ENCODE data around the gene CLEC20A. TPM values are rescaled to one million over a fixed set of nuclear protein-coding genes. Genes with fewer than 3 reads are reported as not detected.

The CLEC20A gene
- total and polyA plus RNA-seq, 9 donors, result 0.04 to 0.16 TPM; not detected in 7

DNA sequence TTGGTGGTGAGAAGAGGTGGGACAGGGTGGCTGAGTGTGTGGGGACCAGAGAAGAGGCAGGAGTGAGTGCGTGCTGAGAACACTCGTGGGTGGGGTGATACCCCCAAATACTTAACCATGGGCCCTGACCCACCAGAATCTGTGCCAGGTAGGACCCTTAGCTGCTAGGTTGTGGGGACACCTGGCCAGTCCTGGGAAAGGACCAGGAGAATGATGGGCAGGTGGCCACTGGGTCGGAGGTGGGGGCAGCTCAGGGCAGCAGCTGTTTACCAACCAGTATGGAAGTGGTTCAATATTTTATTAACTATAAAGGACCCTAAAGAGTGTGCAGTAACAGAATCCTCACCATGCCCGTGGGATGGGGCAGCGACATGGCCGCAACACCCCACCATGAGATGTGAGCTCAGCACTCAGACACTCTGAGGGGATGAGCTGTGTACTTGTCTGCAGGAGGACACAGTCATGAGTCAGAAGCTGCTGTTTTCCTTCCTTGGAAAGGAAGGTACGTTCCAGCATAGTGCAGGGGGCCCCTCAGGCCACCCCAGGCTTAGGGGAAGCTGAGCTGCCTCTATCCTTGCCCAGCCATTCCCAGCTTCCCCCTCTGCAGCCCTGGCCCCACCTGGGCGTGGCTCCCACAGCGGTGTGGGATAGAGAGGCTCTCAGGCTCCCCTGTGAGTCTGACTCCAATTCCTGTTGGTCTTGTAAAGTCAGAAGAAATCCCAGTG is 41.6 kb upstream of the CLEC20A start:
- peaks cover 44% of the 10 kb centered on the region for H3K4me1 ChIP-seq (ENCODE audit: control insufficient read depth, insufficient read depth, low read length)
- WGBS (ENCODE audit: insufficient coverage), result no CpG with 5 or more reads among the region's 9 CpGs
- H3K27ac ChIP-seq (ENCODE audit: low read length), result peak overlapping the region; percentile 56
- H3K27me3 ChIP-seq (ENCODE audit: control insufficient read depth, insufficient read depth, low read length), result no peaks in the 10 kb centered on the region
- no peaks in the 10 kb centered on the region for H3K9me3 ChIP-seq (replicated peaks; ENCODE audit: control insufficient read depth, low read depth, low read length)
- H3K36me3 ChIP-seq (ENCODE audit: control insufficient read depth, insufficient read depth, low read length), result no peaks in the 10 kb centered on the region
- peak; percentile 43 for DNase-seq
- H3K4me3 ChIP-seq (ENCODE audit: low read length), result no peak overlapping the region

DNA sequence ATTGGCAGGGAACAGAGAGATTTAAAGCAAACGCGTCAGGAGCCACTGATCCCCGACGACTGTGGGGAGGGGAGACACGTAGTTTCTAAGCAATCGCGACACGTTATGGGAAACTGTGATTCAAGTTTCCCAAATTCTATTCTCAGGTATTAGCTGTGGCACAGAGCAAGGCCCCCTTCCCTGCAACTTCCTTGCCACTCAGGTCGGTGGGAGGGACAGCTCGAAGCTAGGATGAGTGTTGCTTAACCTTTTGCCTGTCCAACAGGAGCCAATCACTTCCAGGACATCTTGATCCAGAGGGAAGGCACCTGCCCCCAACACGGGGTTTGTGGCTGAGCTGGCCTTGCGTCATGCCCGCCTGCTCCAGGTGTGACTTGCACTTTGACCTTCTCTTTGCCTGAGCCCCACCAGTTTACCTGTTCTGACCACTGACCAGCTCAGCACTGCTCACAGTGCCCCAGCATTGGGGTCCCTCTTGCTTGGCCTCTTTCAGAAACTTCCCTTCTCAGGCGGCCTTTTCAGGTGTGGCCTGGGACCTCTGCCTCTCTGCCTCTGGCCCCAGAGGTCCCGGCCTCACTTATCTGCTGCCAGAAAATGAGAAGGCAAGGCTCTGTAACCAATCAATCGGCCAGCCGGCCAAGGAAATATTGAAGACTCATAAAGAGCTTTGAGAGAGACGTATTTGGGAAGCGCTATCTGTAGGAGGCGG is 40.8 kb upstream of the CLEC20A start:
- H3K4me3 ChIP-seq (ENCODE audit: low read length), result no peak overlapping the region
- DNase-seq, result no peak
- H3K36me3 ChIP-seq (ENCODE audit: control insufficient read depth, insufficient read depth, low read length), result no peaks in the 10 kb centered on the region
- WGBS (ENCODE audit: insufficient coverage), result 66% methylated on average over 19 of the region's 20 CpGs
- no peaks in the 10 kb centered on the region for H3K27me3 ChIP-seq (ENCODE audit: control insufficient read depth, insufficient read depth, low read length)
- no peaks in the 10 kb centered on the region for H3K9me3 ChIP-seq (replicated peaks; ENCODE audit: control insufficient read depth, low read depth, low read length)
- peak overlapping the region; percentile 60 for H3K27ac ChIP-seq (ENCODE audit: low read length)
- peaks cover 42% of the 10 kb centered on the region for H3K4me1 ChIP-seq (ENCODE audit: control insufficient read depth, insufficient read depth, low read length)

DNA sequence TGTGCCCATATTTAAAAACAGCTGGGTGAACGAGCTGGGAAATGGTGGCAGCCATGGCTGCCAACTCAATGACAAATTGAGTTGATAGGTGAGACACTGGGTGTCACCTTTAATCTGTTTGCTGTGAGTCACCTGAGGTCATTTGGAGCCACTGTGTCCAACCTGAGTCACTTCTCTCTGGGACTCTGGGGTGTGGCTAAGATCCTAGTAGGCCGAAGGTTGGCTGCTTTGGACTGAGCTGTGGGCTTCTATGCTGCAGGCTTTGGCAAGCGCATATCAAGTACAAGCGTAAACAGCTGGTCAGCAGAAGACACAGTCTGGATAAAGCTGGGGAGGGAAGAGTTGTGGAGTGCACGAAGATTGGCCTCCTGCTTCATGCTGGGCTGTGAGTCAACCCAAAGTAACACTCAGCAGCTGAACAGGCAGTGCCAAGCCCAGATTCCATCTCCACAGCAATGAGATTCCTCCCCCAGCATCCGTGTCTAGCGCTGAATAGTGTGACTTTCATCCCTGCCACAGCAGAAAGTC is 40.1 kb upstream of the CLEC20A start:
- no peaks in the 10 kb centered on the region for H3K9me3 ChIP-seq (replicated peaks; ENCODE audit: control insufficient read depth, low read depth, low read length)
- DNase-seq, result peak; percentile 91
- 46% methylated on average over 3 of the region's 7 CpGs for WGBS (ENCODE audit: insufficient coverage)
- no peak overlapping the region for H3K4me3 ChIP-seq (ENCODE audit: low read length)
- peak overlapping the region; percentile 67 for H3K27ac ChIP-seq (ENCODE audit: low read length)
- no peaks in the 10 kb centered on the region for H3K27me3 ChIP-seq (ENCODE audit: control insufficient read depth, insufficient read depth, low read length)
- H3K36me3 ChIP-seq (ENCODE audit: control insufficient read depth, insufficient read depth, low read length), result no peaks in the 10 kb centered on the region
- H3K4me1 ChIP-seq (ENCODE audit: control insufficient read depth, insufficient read depth, low read length), result peaks cover 44% of the 10 kb centered on the region

DNA sequence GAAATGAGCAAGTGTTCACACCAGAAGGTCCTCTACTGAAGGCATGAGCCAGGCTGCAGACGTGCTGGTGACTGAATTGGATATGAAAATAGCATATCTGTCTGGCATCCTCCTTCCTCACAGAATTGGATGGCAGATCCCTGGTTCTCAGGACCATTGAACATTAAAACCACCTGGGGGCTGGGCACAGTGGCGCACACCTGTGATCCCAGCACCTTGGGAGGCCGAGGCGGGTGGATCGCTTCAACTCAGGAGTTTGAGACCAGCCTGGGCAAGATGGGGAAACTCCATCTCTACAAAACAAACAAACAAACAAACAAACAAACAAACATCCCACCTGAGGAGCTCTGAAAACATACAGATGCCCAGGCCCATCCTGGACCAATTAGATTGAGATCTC is 39.6 kb upstream of the CLEC20A start:
- Histone ChIP-seq H3K4me1 (ENCODE audit: control insufficient read depth, insufficient read depth, low read length) (peaks cover 40% of the 10 kb centered on the region), H3K27me3 (ENCODE audit: control insufficient read depth, insufficient read depth, low read length) (no peaks in the 10 kb centered on the region), H3K4me3 (ENCODE audit: low read length) (no peak overlapping the region), H3K9me3 (replicated peaks; ENCODE audit: control insufficient read depth, low read depth, low read length) (no peaks in the 10 kb centered on the region), H3K27ac (ENCODE audit: low read length) (peak overlapping the region; percentile 67), H3K36me3 (ENCODE audit: control insufficient read depth, insufficient read depth, low read length) (no peaks in the 10 kb centered on the region)
- 100% methylated on average over 3 of the region's 5 CpGs for WGBS (ENCODE audit: insufficient coverage)
- no peak for DNase-seq

DNA sequence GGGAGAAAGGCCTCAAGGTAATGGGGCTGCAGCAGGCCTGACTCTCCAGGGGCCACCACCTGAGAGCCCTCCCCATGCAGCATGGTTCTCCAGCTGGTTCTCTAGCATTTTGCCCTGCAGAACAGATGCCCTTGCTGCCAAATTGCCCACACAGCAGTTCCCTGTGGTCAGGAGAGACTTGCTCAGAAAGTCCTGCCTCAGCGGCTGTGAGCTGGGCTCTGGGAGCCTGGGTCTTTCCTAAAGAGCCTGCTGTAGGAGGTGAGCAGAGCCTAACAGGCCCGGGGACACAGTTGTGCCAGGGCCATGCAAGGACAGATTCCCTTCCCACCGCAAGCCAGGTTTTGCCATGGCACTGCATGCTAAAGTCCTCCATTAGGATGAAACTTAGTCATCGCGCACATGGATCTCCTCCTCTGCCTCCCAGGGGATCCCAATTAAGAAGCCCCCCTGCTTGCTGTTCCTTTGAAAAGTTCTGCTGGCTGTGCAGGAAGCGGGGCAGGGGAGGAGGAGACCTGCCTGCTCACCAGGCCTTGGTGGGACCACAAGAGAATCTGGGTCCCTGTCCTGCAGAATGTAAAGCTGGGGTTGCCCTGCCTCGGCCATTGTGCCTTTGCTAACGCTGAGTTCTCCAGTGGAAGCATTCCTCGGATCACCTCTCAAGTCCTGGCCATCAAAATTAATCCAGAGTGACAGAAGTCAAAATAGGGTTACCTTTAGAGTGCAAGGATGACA is 37.5 kb upstream of the CLEC20A start:
- DNase-seq, result no peak
- Histone ChIP-seq H3K27ac (ENCODE audit: low read length) (no peak overlapping the region), H3K4me1 (ENCODE audit: control insufficient read depth, insufficient read depth, low read length) (peaks cover 40% of the 10 kb centered on the region), H3K36me3 (ENCODE audit: control insufficient read depth, insufficient read depth, low read length) (no peaks in the 10 kb centered on the region), H3K4me3 (ENCODE audit: low read length) (no peak overlapping the region), H3K9me3 (replicated peaks; ENCODE audit: control insufficient read depth, low read depth, low read length) (no peaks in the 10 kb centered on the region), H3K27me3 (ENCODE audit: control insufficient read depth, insufficient read depth, low read length) (no peaks in the 10 kb centered on the region)
- 96% methylated on average over 6 of the region's 9 CpGs for WGBS (ENCODE audit: insufficient coverage)

DNA sequence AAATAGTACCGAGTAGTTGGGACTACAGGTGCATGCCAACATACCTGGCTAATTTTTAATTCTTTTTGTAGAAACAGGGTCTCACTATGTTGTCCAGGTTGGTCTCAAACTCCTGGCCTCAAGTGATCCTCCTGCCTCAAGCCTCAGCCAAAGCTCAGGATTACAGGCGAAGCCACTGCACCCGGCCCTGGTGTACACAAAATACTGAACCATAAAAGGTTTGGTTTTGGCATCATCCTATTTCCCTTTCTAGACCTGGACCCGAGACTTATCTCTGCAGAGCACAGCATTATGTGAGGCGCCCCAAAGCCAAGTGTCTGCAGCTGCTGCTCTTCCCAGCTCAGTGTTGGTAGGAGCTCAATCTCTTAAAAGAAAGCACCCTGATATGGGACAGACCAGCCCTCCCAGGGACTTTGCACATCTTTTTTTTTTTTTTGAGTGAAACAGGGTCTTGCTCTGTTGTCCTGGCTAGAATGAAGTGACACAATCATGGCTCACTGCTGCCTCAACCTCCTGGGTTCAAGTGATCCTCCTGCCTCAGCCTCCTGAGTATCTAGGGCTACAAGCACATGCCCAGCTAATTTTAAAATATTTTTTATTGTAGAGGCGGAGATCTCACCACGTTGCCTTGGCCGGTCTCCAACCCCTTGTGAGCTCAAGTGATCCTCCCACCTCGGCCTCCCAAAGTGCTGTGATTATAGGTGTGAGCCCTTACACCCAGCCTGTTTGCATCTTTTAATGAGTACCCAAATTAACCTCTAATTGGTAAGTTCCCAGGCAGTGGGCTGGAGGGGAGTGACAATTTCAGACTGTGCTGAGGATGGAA is 36.6 kb upstream of the CLEC20A start:
- Histone ChIP-seq H3K27me3 (ENCODE audit: control insufficient read depth, insufficient read depth, low read length) (no peaks in the 10 kb centered on the region), H3K4me3 (ENCODE audit: low read length) (no peak overlapping the region), H3K9me3 (replicated peaks; ENCODE audit: control insufficient read depth, low read depth, low read length) (no peaks in the 10 kb centered on the region), H3K36me3 (ENCODE audit: control insufficient read depth, insufficient read depth, low read length) (no peaks in the 10 kb centered on the region), H3K4me1 (ENCODE audit: control insufficient read depth, insufficient read depth, low read length) (peaks cover 31% of the 10 kb centered on the region), H3K27ac (ENCODE audit: low read length) (no peak overlapping the region)
- no peak for DNase-seq
- WGBS (ENCODE audit: insufficient coverage), result 74% methylated on average over 4 of the region's 9 CpGs

DNA sequence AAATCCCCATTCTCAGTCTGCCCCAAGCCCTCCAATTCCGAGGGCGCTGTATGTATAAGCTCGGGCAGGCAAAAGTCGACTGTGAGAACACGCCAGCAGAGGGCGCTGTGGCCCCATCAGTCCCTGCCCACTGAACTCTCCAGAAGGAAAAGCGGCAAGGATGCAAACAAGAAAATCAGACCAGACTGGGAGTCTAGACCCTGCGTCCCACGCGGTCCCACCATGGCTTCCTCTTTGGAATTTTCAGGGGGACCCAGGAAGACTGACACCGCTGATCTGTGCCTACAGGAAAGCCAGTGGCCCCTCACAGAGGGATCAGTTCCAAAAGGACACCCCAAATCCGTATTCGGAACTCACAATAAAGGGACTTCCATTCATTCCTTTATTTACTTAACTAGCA is 35.6 kb upstream of the CLEC20A start:
- no peak overlapping the region for H3K27ac ChIP-seq (ENCODE audit: low read length)
- 10% methylated on average over 11 of the region's 13 CpGs for WGBS (ENCODE audit: insufficient coverage)
- H3K4me1 ChIP-seq (ENCODE audit: control insufficient read depth, insufficient read depth, low read length), result peaks cover 22% of the 10 kb centered on the region
- peak; percentile 83 for DNase-seq
- no peak overlapping the region for H3K4me3 ChIP-seq (ENCODE audit: low read length)
- H3K9me3 ChIP-seq (replicated peaks; ENCODE audit: control insufficient read depth, low read depth, low read length), result no peaks in the 10 kb centered on the region
- H3K27me3 ChIP-seq (ENCODE audit: control insufficient read depth, insufficient read depth, low read length), result no peaks in the 10 kb centered on the region
- H3K36me3 ChIP-seq (ENCODE audit: control insufficient read depth, insufficient read depth, low read length), result no peaks in the 10 kb centered on the region

DNA sequence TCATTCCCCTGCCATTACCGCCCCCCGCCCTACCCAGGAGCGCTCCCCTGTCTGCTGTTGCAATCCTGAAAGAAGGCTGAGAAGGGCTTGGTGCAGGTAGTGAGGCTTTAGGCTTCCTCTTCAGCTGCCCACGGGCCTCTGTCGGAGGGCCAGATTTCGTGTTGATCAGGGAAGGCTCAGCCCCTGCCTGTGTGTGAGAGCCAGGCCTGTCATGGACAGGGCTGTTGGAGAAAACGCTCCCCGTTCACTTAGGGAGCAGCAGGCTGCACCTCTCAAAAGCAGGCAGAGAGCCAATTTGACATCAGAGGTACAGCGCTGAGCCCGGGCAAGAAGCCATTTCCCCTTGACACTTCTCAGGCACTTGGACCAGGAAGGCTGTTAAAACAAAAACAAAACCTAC is 35.1 kb upstream of the CLEC20A start:
- no peak overlapping the region for H3K27ac ChIP-seq (ENCODE audit: low read length)
- H3K4me3 ChIP-seq (ENCODE audit: low read length), result no peak overlapping the region
- WGBS (ENCODE audit: insufficient coverage), result 38% methylated on average over 7 of the region's 10 CpGs
- H3K27me3 ChIP-seq (ENCODE audit: control insufficient read depth, insufficient read depth, low read length), result no peaks in the 10 kb centered on the region
- H3K4me1 ChIP-seq (ENCODE audit: control insufficient read depth, insufficient read depth, low read length), result peaks cover 17% of the 10 kb centered on the region
- no peaks in the 10 kb centered on the region for H3K36me3 ChIP-seq (ENCODE audit: control insufficient read depth, insufficient read depth, low read length)
- no peak for DNase-seq
- H3K9me3 ChIP-seq (replicated peaks; ENCODE audit: control insufficient read depth, low read depth, low read length), result no peaks in the 10 kb centered on the region

DNA sequence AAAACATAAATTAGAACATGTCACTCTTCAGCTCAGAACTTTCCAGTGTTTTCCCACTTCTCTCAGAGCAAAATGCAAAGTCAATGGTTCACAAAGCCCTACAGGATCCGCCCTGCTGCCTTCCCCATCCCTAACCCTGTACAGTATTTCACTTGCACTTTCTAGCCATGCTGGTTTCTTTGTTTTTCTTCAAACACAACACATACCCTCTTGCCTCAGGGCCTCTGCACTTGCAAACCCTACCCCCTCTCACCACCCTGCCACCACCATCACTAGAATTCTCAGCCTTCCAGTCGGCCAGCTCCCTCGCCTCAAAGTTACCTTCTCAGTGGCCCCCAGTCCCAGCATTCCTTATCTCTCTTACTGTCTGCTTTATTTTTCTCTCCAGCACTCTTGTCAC is 33.7 kb upstream of the CLEC20A start:
- Histone ChIP-seq H3K27me3 (ENCODE audit: control insufficient read depth, insufficient read depth, low read length) (no peaks in the 10 kb centered on the region), H3K36me3 (ENCODE audit: control insufficient read depth, insufficient read depth, low read length) (no peaks in the 10 kb centered on the region), H3K4me3 (ENCODE audit: low read length) (no peak overlapping the region), H3K9me3 (replicated peaks; ENCODE audit: control insufficient read depth, low read depth, low read length) (no peaks in the 10 kb centered on the region), H3K27ac (ENCODE audit: low read length) (no peak overlapping the region), H3K4me1 (ENCODE audit: control insufficient read depth, insufficient read depth, low read length) (peaks cover 9% of the 10 kb centered on the region)
- 94% methylated on average over 3 of the region's 3 CpGs for WGBS (ENCODE audit: insufficient coverage)
- DNase-seq, result no peak

Data from muscle of leg (tissue), 11 donors.